Measurements from ENCODE around the gene AGRP. TPM values are rescaled to one million over a fixed set of nuclear protein-coding genes. Genes with fewer than 3 reads are reported as not detected.

The AGRP gene
- total RNA-seq, 1 experiment from 2014 or later: not detected

DNA sequence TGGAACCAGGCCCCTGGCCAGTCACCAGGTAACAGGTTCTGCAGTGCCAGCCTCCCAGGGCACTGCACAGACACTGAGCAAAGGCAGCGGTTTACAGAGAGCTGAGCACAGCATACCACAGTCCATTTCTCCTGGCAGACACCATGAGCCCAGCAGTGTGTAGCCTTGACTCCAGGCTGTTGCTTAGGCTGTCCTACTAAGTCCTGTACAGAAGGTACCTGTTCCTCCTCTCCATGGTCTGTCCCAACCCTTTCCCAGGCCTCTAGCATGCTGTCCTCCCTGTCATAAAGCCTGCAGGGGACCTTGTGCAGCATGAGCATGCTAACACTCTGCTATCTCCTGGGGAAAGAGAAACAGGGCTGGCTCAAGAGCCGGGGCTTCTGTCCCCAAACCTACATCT, 22.4 kb downstream of the AGRP start:
- Mint-ChIP-seq H3K27me3 (ENCODE audit: low read depth) (no peaks in the 10 kb centered on the region), H3K4me1 (peaks cover 10% of the 10 kb centered on the region), H3K36me3 (no peaks in the 10 kb centered on the region), H3K4me3 (no peak overlapping the region), H3K9me3 (no peaks in the 10 kb centered on the region), H3K27ac (no peak overlapping the region)
- no peak for ATAC-seq
- ChIA-PET CTCF (interaction anchor here (0.7 to 2.1 kb wide), 4 partner anchors 21 to 62 kb away, joined by 3 to 11 read pairs (median 5); no protein-coding TSS in a partner anchor), POLR2A (no interaction called here)
- TF ChIP-seq, protein P1, sequence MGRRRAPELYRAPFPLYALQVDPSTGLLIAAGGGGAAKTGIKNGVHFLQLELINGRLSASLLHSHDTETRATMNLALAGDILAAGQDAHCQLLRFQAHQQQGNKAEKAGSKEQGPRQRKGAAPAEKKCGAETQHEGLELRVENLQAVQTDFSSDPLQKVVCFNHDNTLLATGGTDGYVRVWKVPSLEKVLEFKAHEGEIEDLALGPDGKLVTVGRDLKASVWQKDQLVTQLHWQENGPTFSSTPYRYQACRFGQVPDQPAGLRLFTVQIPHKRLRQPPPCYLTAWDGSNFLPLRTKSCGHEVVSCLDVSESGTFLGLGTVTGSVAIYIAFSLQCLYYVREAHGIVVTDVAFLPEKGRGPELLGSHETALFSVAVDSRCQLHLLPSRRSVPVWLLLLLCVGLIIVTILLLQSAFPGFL (CRISPR knock-in tag; IDR thresholded peaks at IDR 0.05; ENCODE audit: borderline replicate concordance): no peak
- TF ChIP-seq KAT7 (CRISPR knock-in tag; IDR thresholded peaks at IDR 0.05; ENCODE audit: borderline replicate concordance) (no peak), TP53 (CRISPR knock-in tag; IDR thresholded peaks at IDR 0.05) (no peak), CREM (CRISPR knock-in tag; IDR thresholded peaks at IDR 0.05) (no peak), ZNF219 (CRISPR knock-in tag; IDR thresholded peaks at IDR 0.05; ENCODE audit: borderline replicate concordance) (no peak), FOXJ3 (CRISPR knock-in tag; IDR thresholded peaks at IDR 0.05; ENCODE audit: borderline replicate concordance) (no peak)
- TF ChIP-seq, protein P2, sequence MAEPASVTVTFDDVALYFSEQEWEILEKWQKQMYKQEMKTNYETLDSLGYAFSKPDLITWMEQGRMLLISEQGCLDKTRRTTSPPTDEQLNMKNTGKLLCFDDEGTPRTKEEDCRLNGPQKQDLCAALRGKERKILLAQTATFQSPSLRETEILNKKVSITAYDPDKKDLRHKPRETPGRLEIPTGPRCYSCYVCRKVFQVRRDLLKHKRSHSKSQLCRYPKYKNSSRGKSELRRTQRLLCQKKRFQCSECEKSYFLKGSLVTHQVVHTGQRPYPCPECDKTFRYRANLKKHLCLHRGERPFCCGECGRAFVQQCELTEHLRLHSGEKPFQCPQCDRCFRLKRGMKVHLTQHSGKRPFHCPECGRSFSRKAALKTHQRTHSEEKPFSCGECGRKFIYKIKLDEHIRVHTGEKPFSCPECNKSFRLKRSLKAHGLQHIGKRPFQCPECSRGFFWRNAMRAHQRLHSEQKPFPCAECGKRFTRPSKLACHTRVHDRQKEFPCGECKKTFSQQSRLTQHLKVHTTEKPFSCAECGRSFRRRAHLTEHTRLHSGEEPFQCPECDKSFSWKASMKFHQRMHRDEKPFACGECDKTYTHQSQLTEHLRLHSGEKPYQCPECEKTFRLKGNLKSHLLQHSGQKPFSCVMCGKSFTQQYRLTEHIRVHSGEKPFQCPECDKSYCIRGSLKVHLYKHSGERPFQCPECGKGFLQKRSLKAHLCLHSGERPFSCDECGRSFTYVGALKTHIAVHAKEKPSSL (CRISPR knock-in tag; conservative IDR thresholded peaks at IDR 0.05): no peak
- TF ChIP-seq, protein P3, sequence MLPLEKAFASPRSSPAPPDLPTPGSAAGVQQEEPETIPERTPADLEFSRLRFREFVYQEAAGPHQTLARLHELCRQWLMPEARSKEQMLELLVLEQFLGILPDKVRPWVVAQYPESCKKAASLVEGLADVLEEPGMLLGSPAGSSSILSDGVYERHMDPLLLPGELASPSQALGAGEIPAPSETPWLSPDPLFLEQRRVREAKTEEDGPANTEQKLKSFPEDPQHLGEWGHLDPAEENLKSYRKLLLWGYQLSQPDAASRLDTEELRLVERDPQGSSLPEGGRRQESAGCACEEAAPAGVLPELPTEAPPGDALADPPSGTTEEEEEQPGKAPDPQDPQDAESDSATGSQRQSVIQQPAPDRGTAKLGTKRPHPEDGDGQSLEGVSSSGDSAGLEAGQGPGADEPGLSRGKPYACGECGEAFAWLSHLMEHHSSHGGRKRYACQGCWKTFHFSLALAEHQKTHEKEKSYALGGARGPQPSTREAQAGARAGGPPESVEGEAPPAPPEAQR (CRISPR knock-in tag; IDR thresholded peaks at IDR 0.05): no peak
- TF ChIP-seq, protein P4, sequence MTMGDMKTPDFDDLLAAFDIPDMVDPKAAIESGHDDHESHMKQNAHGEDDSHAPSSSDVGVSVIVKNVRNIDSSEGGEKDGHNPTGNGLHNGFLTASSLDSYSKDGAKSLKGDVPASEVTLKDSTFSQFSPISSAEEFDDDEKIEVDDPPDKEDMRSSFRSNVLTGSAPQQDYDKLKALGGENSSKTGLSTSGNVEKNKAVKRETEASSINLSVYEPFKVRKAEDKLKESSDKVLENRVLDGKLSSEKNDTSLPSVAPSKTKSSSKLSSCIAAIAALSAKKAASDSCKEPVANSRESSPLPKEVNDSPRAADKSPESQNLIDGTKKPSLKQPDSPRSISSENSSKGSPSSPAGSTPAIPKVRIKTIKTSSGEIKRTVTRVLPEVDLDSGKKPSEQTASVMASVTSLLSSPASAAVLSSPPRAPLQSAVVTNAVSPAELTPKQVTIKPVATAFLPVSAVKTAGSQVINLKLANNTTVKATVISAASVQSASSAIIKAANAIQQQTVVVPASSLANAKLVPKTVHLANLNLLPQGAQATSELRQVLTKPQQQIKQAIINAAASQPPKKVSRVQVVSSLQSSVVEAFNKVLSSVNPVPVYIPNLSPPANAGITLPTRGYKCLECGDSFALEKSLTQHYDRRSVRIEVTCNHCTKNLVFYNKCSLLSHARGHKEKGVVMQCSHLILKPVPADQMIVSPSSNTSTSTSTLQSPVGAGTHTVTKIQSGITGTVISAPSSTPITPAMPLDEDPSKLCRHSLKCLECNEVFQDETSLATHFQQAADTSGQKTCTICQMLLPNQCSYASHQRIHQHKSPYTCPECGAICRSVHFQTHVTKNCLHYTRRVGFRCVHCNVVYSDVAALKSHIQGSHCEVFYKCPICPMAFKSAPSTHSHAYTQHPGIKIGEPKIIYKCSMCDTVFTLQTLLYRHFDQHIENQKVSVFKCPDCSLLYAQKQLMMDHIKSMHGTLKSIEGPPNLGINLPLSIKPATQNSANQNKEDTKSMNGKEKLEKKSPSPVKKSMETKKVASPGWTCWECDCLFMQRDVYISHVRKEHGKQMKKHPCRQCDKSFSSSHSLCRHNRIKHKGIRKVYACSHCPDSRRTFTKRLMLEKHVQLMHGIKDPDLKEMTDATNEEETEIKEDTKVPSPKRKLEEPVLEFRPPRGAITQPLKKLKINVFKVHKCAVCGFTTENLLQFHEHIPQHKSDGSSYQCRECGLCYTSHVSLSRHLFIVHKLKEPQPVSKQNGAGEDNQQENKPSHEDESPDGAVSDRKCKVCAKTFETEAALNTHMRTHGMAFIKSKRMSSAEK (CRISPR knock-in tag; IDR thresholded peaks at IDR 0.05; ENCODE audit: borderline replicate concordance): no peak
- DNase-seq (ENCODE audit: low spot score): no peak

DNA sequence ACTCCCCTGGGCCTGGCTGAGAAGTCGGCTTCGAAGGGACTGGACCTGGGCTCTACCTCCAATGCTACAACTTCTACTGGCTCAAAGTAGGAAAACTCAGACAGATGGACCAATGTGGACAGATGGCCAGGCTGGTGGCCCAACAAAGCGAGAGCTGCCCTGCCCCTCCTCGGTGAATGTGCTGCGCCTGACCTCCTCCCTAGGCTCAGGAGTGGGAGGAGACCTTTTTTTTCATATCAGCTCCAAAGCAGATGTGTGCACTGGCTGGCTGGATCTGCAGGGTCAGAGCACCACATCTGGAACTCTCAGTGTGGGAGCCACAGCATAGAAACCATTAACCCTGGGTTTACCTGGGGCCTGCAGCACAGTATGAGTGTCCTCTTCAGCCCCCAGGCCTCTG, 23.2 kb downstream of the AGRP start:
- POLR2A ChIA-PET: no interaction called here
- no peaks in the 10 kb centered on the region for H3K36me3 Mint-ChIP-seq
- H3K27ac Mint-ChIP-seq: peak overlapping the region; percentile 76; the same call in 1 of the 2 replicates
- H3K9me3 Mint-ChIP-seq: no peaks in the 10 kb centered on the region
- 0 out of 2 replicates have a peak, but pooled peaks cover 5% of the 10 kb centered on the region for H3K4me1 Mint-ChIP-seq
- DNase-seq (ENCODE audit: low spot score) (no peak), ATAC-seq (no peak)
- no peaks in the 10 kb centered on the region for H3K27me3 Mint-ChIP-seq (ENCODE audit: low read depth)
- TF ChIP-seq PRRX2 (CRISPR knock-in tag; IDR thresholded peaks at IDR 0.05) (no peak), ZNF121 (CRISPR knock-in tag; IDR thresholded peaks at IDR 0.05) (no peak), EMX1 (CRISPR knock-in tag; IDR thresholded peaks at IDR 0.05) (no peak)
- TF ChIP-seq, protein P2 (CRISPR knock-in tag; conservative IDR thresholded peaks at IDR 0.05): no peak
- TF ChIP-seq, protein P5, sequence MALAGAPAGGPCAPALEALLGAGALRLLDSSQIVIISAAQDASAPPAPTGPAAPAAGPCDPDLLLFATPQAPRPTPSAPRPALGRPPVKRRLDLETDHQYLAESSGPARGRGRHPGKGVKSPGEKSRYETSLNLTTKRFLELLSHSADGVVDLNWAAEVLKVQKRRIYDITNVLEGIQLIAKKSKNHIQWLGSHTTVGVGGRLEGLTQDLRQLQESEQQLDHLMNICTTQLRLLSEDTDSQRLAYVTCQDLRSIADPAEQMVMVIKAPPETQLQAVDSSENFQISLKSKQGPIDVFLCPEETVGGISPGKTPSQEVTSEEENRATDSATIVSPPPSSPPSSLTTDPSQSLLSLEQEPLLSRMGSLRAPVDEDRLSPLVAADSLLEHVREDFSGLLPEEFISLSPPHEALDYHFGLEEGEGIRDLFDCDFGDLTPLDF (CRISPR knock-in tag; IDR thresholded peaks at IDR 0.05): no peak
- H3K4me3 Mint-ChIP-seq: no peak overlapping the region
- CTCF ChIA-PET: interaction anchor here (0.6 to 2.1 kb wide), 3 partner anchors 15 to 346 kb away, joined by 3 to 11 read pairs (median 4); no protein-coding TSS in a partner anchor
